ENCODE measurements around the gene TMEM80. TPM values are rescaled to one million over a fixed set of nuclear protein-coding genes. Genes with fewer than 3 reads are reported as not detected.
"Not testable (repeated sequence)": the region's sequence is repeated elsewhere in the genome, so short reads cannot be mapped to it uniquely, and the experiment has no call there.

Gene TMEM80
- total and polyA plus RNA-seq, 2 experiments from 2014 or later = 26.7 to 35.5 TPM

GRCh38 chr11:728901-729491 lies 33.4 kb downstream of the TMEM80 start:
- H3K27me3 ChIP-seq = no peaks in the 10 kb centered on the region
- H3K27ac ChIP-seq = no peak overlapping the region
- no peak overlapping the region for H3K4me3 ChIP-seq
- no peaks in the 10 kb centered on the region for H3K36me3 ChIP-seq (replicated peaks; ENCODE audit: insufficient read depth, low read depth)
- H3K4me2 ChIP-seq = no peak overlapping the region
- no peak for TF ChIP-seq CTCF (IDR thresholded peaks at IDR 0.05; ENCODE audit: poor library complexity)
- no peak for TF ChIP-seq EZH2 (IDR thresholded peaks at IDR 0.05; ENCODE audit: borderline replicate concordance)
- TF ChIP-seq EZH2phosphoT487 (IDR thresholded peaks at IDR 0.05; ENCODE audit: low read depth, severe bottlenecking, unreplicated experiment) = no peak
- no peaks in the 10 kb centered on the region for H3K9me3 ChIP-seq (ENCODE audit: low read depth)
- H3K4me1 ChIP-seq (ENCODE audit: insufficient read depth) = peaks cover 23% of the 10 kb centered on the region
- WGBS (ENCODE audit: low lambda C conversion rate, missing lambda C conversion rate) = 90% methylated on average over 15 of the region's 15 CpGs
- H3K79me2 ChIP-seq = no peaks in the 10 kb centered on the region
- H4K20me1 ChIP-seq (ENCODE audit: insufficient read depth, poor library complexity, severe bottlenecking) = no peaks in the 10 kb centered on the region
- H3K9me2 ChIP-seq (replicated peaks; ENCODE audit: insufficient read depth) = no peaks in the 10 kb centered on the region
- DNase-seq (ENCODE audit: low spot score) = no peak
- H2AFZ ChIP-seq = no peak overlapping the region

GRCh38 chr11:729492-730074 lies 34.0 kb downstream of the TMEM80 start:
- Histone ChIP-seq H3K9me3 (ENCODE audit: low read depth) (no peaks in the 10 kb centered on the region), H3K27me3 (no peaks in the 10 kb centered on the region), H2AFZ (no peak overlapping the region), H3K36me3 (replicated peaks; ENCODE audit: insufficient read depth, low read depth) (no peaks in the 10 kb centered on the region), H3K4me1 (ENCODE audit: insufficient read depth) (peaks cover 23% of the 10 kb centered on the region), H3K79me2 (no peaks in the 10 kb centered on the region), H4K20me1 (ENCODE audit: insufficient read depth, poor library complexity, severe bottlenecking) (no peaks in the 10 kb centered on the region), H3K27ac (no peak overlapping the region), H3K4me2 (no peak overlapping the region), H3K4me3 (no peak overlapping the region), H3K9me2 (replicated peaks; ENCODE audit: insufficient read depth) (no peaks in the 10 kb centered on the region)
- 67% methylated on average over 17 of the region's 17 CpGs for WGBS (ENCODE audit: low lambda C conversion rate, missing lambda C conversion rate)
- no peak for DNase-seq (ENCODE audit: low spot score)
- no peak for TF ChIP-seq CTCF (IDR thresholded peaks at IDR 0.05; ENCODE audit: poor library complexity)
- no peak for TF ChIP-seq EZH2 (IDR thresholded peaks at IDR 0.05; ENCODE audit: borderline replicate concordance)
- no peak for TF ChIP-seq EZH2phosphoT487 (IDR thresholded peaks at IDR 0.05; ENCODE audit: low read depth, severe bottlenecking, unreplicated experiment)

DNA sequence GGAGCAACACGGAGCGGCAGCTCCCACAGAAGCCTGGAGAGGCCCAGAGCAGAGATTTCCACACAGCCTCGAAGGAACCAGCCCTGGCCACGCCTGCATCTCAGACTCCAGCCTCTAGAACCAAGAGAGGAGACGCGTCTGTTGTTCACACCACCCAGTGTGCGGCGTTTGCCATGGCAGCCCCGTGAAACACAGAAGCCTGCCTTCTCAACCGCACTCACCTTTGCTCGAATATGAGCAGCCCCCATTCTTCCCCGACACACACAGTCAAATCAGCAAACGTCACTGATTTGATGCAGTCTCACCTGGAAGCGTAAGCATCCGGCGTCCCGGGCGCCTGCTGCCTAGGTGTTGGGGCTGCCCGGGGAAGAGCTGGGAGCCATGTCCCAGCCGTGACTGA lies 37.5 kb downstream of the TMEM80 start:
- H2AFZ ChIP-seq = no peak overlapping the region
- TF ChIP-seq EZH2phosphoT487 (IDR thresholded peaks at IDR 0.05; ENCODE audit: low read depth, severe bottlenecking, unreplicated experiment) = no peak
- TF ChIP-seq CTCF (IDR thresholded peaks at IDR 0.05; ENCODE audit: poor library complexity) = no peak
- no peak for TF ChIP-seq EZH2 (IDR thresholded peaks at IDR 0.05; ENCODE audit: borderline replicate concordance)
- no peaks in the 10 kb centered on the region for H3K79me2 ChIP-seq
- H3K27ac ChIP-seq = no peak overlapping the region
- H3K36me3 ChIP-seq (replicated peaks; ENCODE audit: insufficient read depth, low read depth) = no peaks in the 10 kb centered on the region
- no peaks in the 10 kb centered on the region for H4K20me1 ChIP-seq (ENCODE audit: insufficient read depth, poor library complexity, severe bottlenecking)
- H3K9me3 ChIP-seq (ENCODE audit: low read depth) = no peaks in the 10 kb centered on the region
- no peak for DNase-seq (ENCODE audit: low spot score)
- WGBS (ENCODE audit: low lambda C conversion rate, missing lambda C conversion rate) = 93% methylated on average over 20 of the region's 20 CpGs
- no peak overlapping the region for H3K4me3 ChIP-seq
- peaks cover 1% of the 10 kb centered on the region for H3K4me1 ChIP-seq (ENCODE audit: insufficient read depth)
- H3K9me2 ChIP-seq (replicated peaks; ENCODE audit: insufficient read depth) = no peaks in the 10 kb centered on the region
- H3K27me3 ChIP-seq = no peaks in the 10 kb centered on the region
- no peak overlapping the region for H3K4me2 ChIP-seq

- not testable (repeated sequence) for H3K27ac ChIP-seq; H2AFZ ChIP-seq; H3K4me2 ChIP-seq; H3K27me3 ChIP-seq; H3K9me2 ChIP-seq (replicated peaks; ENCODE audit: insufficient read depth); H3K4me1 ChIP-seq (ENCODE audit: insufficient read depth); H3K9me3 ChIP-seq (ENCODE audit: low read depth); H4K20me1 ChIP-seq (ENCODE audit: insufficient read depth, poor library complexity, severe bottlenecking); DNase-seq (ENCODE audit: low spot score); H3K36me3 ChIP-seq (replicated peaks; ENCODE audit: insufficient read depth, low read depth); H3K4me3 ChIP-seq; H3K79me2 ChIP-seq
- over 99% methylated on average over 10 of the region's 26 CpGs for WGBS (ENCODE audit: low lambda C conversion rate, missing lambda C conversion rate)
These were observed 38.9 kb downstream of the TMEM80 start for GRCh38 chr11:734541-734940.

All from hepatocyte (in vitro differentiated cells).